ENCODE results near the gene GADD45B.

GRCh38 chr19:2477141-2477710 lies 1.3 kb downstream of the GADD45B start:
- no peak for TF ChIP-seq EZH2 (IDR thresholded peaks at IDR 0.05)
- TF ChIP-seq POLR2AphosphoS5 (IDR thresholded peaks at IDR 0.05; ENCODE audit: borderline replicate concordance, low read depth, low read length): no peak

All from SK-N-MC (cell line).